SK-N-SH (cell line): ENCODE results near the gene RNU1-2. TPM values are rescaled to one million over a fixed set of nuclear protein-coding genes. Genes with fewer than 3 reads are reported as not detected.
"Not testable (repeated sequence)": the region's sequence is repeated elsewhere in the genome, so short reads cannot be mapped to it uniquely, and the experiment has no call there.

Experiments
- CTCF ChIA-PET: fragments of 300-600, 350-600 bp; formaldehyde crosslinking; extraction: SDS; loops from one replicate; lab custom pipeline; 2021; lab: Yijun Ruan, JAX
- POLR2A ChIA-PET: fragments of 350-600 bp; sonication (Branson Sonifier 250); formaldehyde crosslinking; extraction: SDS; loops from one replicate; lab custom pipeline; 2020; ENCODE audit warnings: antibody characterized with exemption, inconsistent platforms; lab: Yijun Ruan, JAX
- DNase-seq: peaks from one replicate; pipeline ENCODE4 v3.0.0; 2012
- H2AFZ ChIP-seq: fragments of 200-600 bp; sonication (generic); 2 replicates; pipeline ENCODE4 v1.8.1; 2016; ENCODE audit warnings: antibody characterized with exemption, mild to moderate bottlenecking, low read depth
- H3F3A ChIP-seq: fragments of 200-600 bp; sonication (generic); replicated peaks from 2 replicates; pipeline ENCODE3; 2016; ENCODE audit warnings: antibody characterized with exemption, mild to moderate bottlenecking; ENCODE audit not compliant: insufficient read depth
- H3K27ac ChIP-seq, 2 experiments: fragments of 200-500 bp in 1 of 2; fragments of 200-600 bp in 1 of 2; sonication (Bioruptor generic) in 1 of 2; sonication (generic), shearing (Covaris generic) in 1 of 2; 2 replicates each; pipeline versions ENCODE4 v1.5.1 to v1.6.1; 2014 to 2016; ENCODE audit warnings: low read depth in 2 of 2, inconsistent platforms in 1 of 2, low read length in 1 of 2, mild to moderate bottlenecking in 1 of 2, mixed read lengths in 1 of 2
- H3K27me3 ChIP-seq: fragments of 200-600 bp; sonication (generic), shearing (Covaris generic); 2 replicates; pipeline ENCODE4 v1.6.1; 2016; ENCODE audit warnings: mixed run types; ENCODE audit not compliant: insufficient read depth
- H3K36me3 ChIP-seq, 2 experiments: fragments of 200-500 bp in 1 of 2; fragments of 200-600 bp in 1 of 2; sonication (Bioruptor generic) in 1 of 2; sonication (generic) in 1 of 2; replicated peaks in 1 of 2; 2 replicates each; pipeline versions ENCODE3 to v1.5.1; 2014 to 2016; ENCODE audit warnings: low read length in 1 of 2, mild to moderate bottlenecking in 1 of 2; ENCODE audit not compliant: insufficient read depth in 2 of 2, control insufficient read depth in 1 of 2
- H3K4me1 ChIP-seq, 2 experiments: fragments of 200-500 bp in 1 of 2; fragments of 200-600 bp in 1 of 2; sonication (Bioruptor generic) in 1 of 2; sonication (generic), shearing (Covaris generic) in 1 of 2; 2 replicates each; pipeline versions ENCODE4 v1.5.1 to v1.6.1; 2014 to 2016; ENCODE audit warnings: low read depth in 1 of 2, low read length in 1 of 2, mixed run types in 1 of 2; ENCODE audit not compliant: insufficient read depth in 2 of 2, control insufficient read depth in 1 of 2
- H3K4me2 ChIP-seq: fragments of 200-600 bp; sonication (generic), shearing (Covaris generic); 2 replicates; pipeline ENCODE4 v1.6.1; 2017; ENCODE audit warnings: mixed run types
- H3K4me3 ChIP-seq, 2 experiments: fragments of 200-500 bp in 1 of 2; fragments of 200-600 bp in 1 of 2; sonication (Bioruptor generic) in 1 of 2; sonication (generic), shearing (Covaris generic) in 1 of 2; 2 replicates each; pipeline versions ENCODE4 v1.5.1 to v1.8.1; 2014 to 2016; ENCODE audit warnings: low read depth in 2 of 2, inconsistent platforms in 1 of 2, low read length in 1 of 2, mild to moderate bottlenecking in 1 of 2, mixed read lengths in 1 of 2, moderate library complexity in 1 of 2
- H3K79me2 ChIP-seq: fragments of 200-600 bp; sonication (generic); 2 replicates; pipeline ENCODE4 v1.8.1; 2017; ENCODE audit warnings: mild to moderate bottlenecking; ENCODE audit not compliant: insufficient read depth
- H3K9ac ChIP-seq: fragments of 200-600 bp; sonication (generic); 2 replicates; pipeline ENCODE4 v1.6.1; 2017; ENCODE audit warnings: mixed run types
- H3K9me2 ChIP-seq: fragments of 200-600 bp; sonication (generic); 2 replicates; pipeline ENCODE4 v1.6.1; 2017; ENCODE audit warnings: mixed run types
- H3K9me3 ChIP-seq: fragments of 200-600 bp; sonication (generic); 2 replicates; pipeline ENCODE4 v1.6.1; 2017; ENCODE audit warnings: mixed run types, mild to moderate bottlenecking, moderate library complexity
- H4K20me1 ChIP-seq: fragments of 200-600 bp; sonication (generic); 2 replicates; pipeline ENCODE4 v1.6.1; 2017; ENCODE audit warnings: mild to moderate bottlenecking, mixed run types; ENCODE audit not compliant: insufficient read depth
- CHD2 ChIP-seq: fragments of 150-350 bp; IDR thresholded peaks from 2 replicates; pipeline ENCODE4 v1.6.1; 2018; ENCODE audit warnings: low read length; ENCODE audit not compliant: partially characterized antibody
- FOSL2 ChIP-seq: IDR thresholded peaks from 2 replicates; pipeline ENCODE4 v1.4.0; 2012; ENCODE audit warnings: low read depth, mild to moderate bottlenecking, moderate library complexity, borderline replicate concordance
- FOXJ3 ChIP-seq: sonication (generic); formaldehyde crosslinking; IDR thresholded peaks from 2 replicates; pipeline ENCODE4 v1.5.1; 2020; ENCODE audit warnings: mild to moderate bottlenecking, missing genetic modification reagents
- GABPA ChIP-seq: IDR thresholded peaks from 2 replicates; pipeline ENCODE4 v1.4.0; 2012; ENCODE audit warnings: low read depth, mild to moderate bottlenecking
- MAX ChIP-seq: IDR thresholded peaks from 2 replicates; pipeline ENCODE4 v1.4.0; 2012; ENCODE audit warnings: low read depth
- POLR2AphosphoS5 ChIP-seq: IDR thresholded peaks from 2 replicates; pipeline ENCODE4 v1.6.1; 2012; ENCODE audit warnings: low read depth, low read length
- RCOR1 ChIP-seq: fragments of 150-350 bp; IDR thresholded peaks from 2 replicates; pipeline ENCODE4 v1.6.1; 2017; ENCODE audit warnings: antibody characterized with exemption, low read length
- SMC3 ChIP-seq: IDR thresholded peaks from 2 replicates; pipeline ENCODE4 v1.6.1; 2012; ENCODE audit warnings: low read depth, low read length, improper control_type of control experiment
- TAF1 ChIP-seq: IDR thresholded peaks from 2 replicates; pipeline ENCODE4 v1.6.1; 2012; ENCODE audit warnings: low read depth, mild to moderate bottlenecking, low read length, moderate library complexity, borderline replicate concordance
- TCF12 ChIP-seq: IDR thresholded peaks from 2 replicates; pipeline ENCODE4 v1.4.0; 2012
- USF1 ChIP-seq: IDR thresholded peaks from 2 replicates; pipeline ENCODE4 v1.4.0; 2012; ENCODE audit warnings: low read depth, borderline replicate concordance
- whole genome bisulfite sequencing: methylation state at CpG from one replicate; pipeline ENCODE4 v1.1.6; 2017; ENCODE audit warnings: low lambda C conversion rate; 5-methylcytosine and 5-hydroxymethylcytosine counted together
- polyA plus RNA-seq, 3 experiments: library from polyadenylated mRNA; depleted of rRNA; stranded (reverse); fragments of >200 nt; gene quantifications; 2 replicates each; pipeline ENCODE4 v1.2.3, GENCODE V29; 2012
- small RNA-seq, 7 experiments: library from RNA; depleted of rRNA; stranded (forward); fragments of <200 nt; gene quantifications; one replicate each; pipeline ENCODE3, GENCODE V24; 2012
- TF ChIP-seq, protein P1 (sequence below): IDR thresholded peaks from 2 replicates; pipeline ENCODE4; 2012
- TF ChIP-seq, protein P2 (sequence below): fragments of 150-350 bp; IDR thresholded peaks from 2 replicates; pipeline ENCODE4 v1.6.1; 2016; ENCODE audit warnings: mild to moderate bottlenecking, low read depth, low read length

The RNU1-2 gene
- polyA plus RNA-seq, 1 of the 3 experiments (the other 2 are of a cell fraction) = not detected

- no peaks in the 10 kb centered on the region for H3K9me3 ChIP-seq
- CTCF ChIA-PET = interaction anchor here (1.5 kb wide), 1 partner anchor 323 kb away, joined by 6 read pairs; no protein-coding TSS in a partner anchor
- no peak overlapping the region for H3K4me2 ChIP-seq
- 93% methylated on average over 19 of the region's 19 CpGs for WGBS
- TF ChIP-seq USF1 (no peak), TCF12 (no peak), RCOR1 (no peak), POLR2AphosphoS5 (no peak), FOXJ3 (CRISPR knock-in tag) (no peak), FOSL2 (no peak), SMC3 (no peak), CHD2 (no peak), MAX (no peak), TAF1 (no peak), GABPA (no peak)
- TF ChIP-seq, protein P1, sequence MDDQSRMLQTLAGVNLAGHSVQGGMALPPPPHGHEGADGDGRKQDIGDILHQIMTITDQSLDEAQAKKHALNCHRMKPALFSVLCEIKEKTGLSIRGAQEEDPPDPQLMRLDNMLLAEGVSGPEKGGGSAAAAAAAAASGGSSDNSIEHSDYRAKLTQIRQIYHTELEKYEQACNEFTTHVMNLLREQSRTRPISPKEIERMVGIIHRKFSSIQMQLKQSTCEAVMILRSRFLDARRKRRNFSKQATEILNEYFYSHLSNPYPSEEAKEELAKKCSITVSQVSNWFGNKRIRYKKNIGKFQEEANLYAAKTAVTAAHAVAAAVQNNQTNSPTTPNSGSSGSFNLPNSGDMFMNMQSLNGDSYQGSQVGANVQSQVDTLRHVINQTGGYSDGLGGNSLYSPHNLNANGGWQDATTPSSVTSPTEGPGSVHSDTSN = no peak
- TF ChIP-seq, protein P2, sequence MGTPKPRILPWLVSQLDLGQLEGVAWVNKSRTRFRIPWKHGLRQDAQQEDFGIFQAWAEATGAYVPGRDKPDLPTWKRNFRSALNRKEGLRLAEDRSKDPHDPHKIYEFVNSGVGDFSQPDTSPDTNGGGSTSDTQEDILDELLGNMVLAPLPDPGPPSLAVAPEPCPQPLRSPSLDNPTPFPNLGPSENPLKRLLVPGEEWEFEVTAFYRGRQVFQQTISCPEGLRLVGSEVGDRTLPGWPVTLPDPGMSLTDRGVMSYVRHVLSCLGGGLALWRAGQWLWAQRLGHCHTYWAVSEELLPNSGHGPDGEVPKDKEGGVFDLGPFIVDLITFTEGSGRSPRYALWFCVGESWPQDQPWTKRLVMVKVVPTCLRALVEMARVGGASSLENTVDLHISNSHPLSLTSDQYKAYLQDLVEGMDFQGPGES = no peak
- H3K27me3 ChIP-seq = no peaks in the 10 kb centered on the region
- no peak overlapping the region for H3K9ac ChIP-seq
- H4K20me1 ChIP-seq = no peaks in the 10 kb centered on the region
- H3K4me3 ChIP-seq = no peak overlapping the region
- no peak overlapping the region for H2AFZ ChIP-seq
- no peaks in the 10 kb centered on the region for H3K4me1 ChIP-seq
- no peaks in the 10 kb centered on the region for H3F3A ChIP-seq
- H3K36me3 ChIP-seq = peaks cover 0 to 9% of the 10 kb centered on the region in 2 experiments
- H3K9me2 ChIP-seq = no peaks in the 10 kb centered on the region
- no peak for DNase-seq
- H3K79me2 ChIP-seq = no peaks in the 10 kb centered on the region
- POLR2A ChIA-PET = interaction anchor here (0.9 kb wide), 1 partner anchor 39 kb away, joined by 3 read pairs; no protein-coding TSS in a partner anchor
- H3K27ac ChIP-seq = no peak overlapping the region
Measured at GRCh38 chr1:16944038-16944437, 48.3 kb downstream of the RNU1-2 start.

- H4K20me1 ChIP-seq, H3K9ac ChIP-seq, H2AFZ ChIP-seq, H3K9me2 ChIP-seq, H3K9me3 ChIP-seq, H3K79me2 ChIP-seq, DNase-seq, H3F3A ChIP-seq, H3K4me1 ChIP-seq, H3K27me3 ChIP-seq, H3K4me3 ChIP-seq, H3K27ac ChIP-seq, POLR2A ChIA-PET, H3K4me2 ChIP-seq, H3K36me3 ChIP-seq: not testable (repeated sequence)
- CTCF ChIA-PET = interaction anchor here (1.7 kb wide), 1 partner anchor 325 kb away, joined by 8 read pairs; no protein-coding TSS in a partner anchor
- 71% methylated on average over 1 of the region's 9 CpGs for WGBS
Measured at GRCh38 chr1:16945512-16945911, 49.7 kb downstream of the RNU1-2 start.

Small RNAs within 50 kb of the gene (small RNA-seq; reads per million reads assigned to genes)
- gene MIR3675 (0 reads per million in 7 experiments), gene RNU1-2 (0 to 0.19 (median 0) reads per million in 7 experiments), gene RNU1-5P (0 reads per million in 7 experiments)

Other genes starting within 250 kb of the RNU1-2 start
- not detected in 2 replicates for gene RNU1-3, start 229.0 kb upstream of the RNU1-2 start, polyA plus RNA-seq (2012; rRNA removed)
- gene RNU1-4, start 155.5 kb upstream of the RNU1-2 start, polyA plus RNA-seq (2012; rRNA removed) = not detected in 2 replicates
- gene CROCC, start 26.0 kb downstream of the RNU1-2 start, polyA plus RNA-seq (2012; rRNA removed) = 31.9 and 39.1 TPM in 2 replicates
- 132 and 189 TPM in 2 replicates for gene MFAP2, start 84.6 kb downstream of the RNU1-2 start, polyA plus RNA-seq (2012; rRNA removed)
- 15.9 and 29.3 TPM in 2 replicates for gene ATP13A2, start 115.9 kb downstream of the RNU1-2 start, polyA plus RNA-seq (2012; rRNA removed)
- gene SDHB, start 158.1 kb downstream of the RNU1-2 start, polyA plus RNA-seq (2012; rRNA removed) = 128 and 139 TPM in 2 replicates
- 0.52 and 0.58 TPM in 2 replicates for gene PADI2, start 223.5 kb downstream of the RNU1-2 start, polyA plus RNA-seq (2012; rRNA removed)